A673 (cell line): ENCODE data around the gene SEC14L5. TPM values are rescaled to one million over a fixed set of nuclear protein-coding genes. Genes with fewer than 3 reads are reported as not detected.

Experiments used
- BruUV-seq: library from RNA; stranded (reverse); fragments of 400-500 nt; replicated peaks from 2 replicates; lab custom pipeline; 2021; lab: Mats Ljungman, UMichigan
- CTCF ChIA-PET: fragments of 300-600 bp; sonication (Branson Sonifier 250); formaldehyde crosslinking; loops from one replicate; lab custom pipeline; 2022; ENCODE audit warnings: antibody characterized with exemption; lab: Charles Lee
- POLR2A ChIA-PET: fragments of 300-600 bp; sonication (Branson Sonifier 250); formaldehyde crosslinking; loops from one replicate; lab custom pipeline; 2022; ENCODE audit warnings: antibody characterized with exemption; ENCODE audit not compliant: low non-redundant PET; lab: Charles Lee
- DNase-seq: peaks from one replicate; pipeline ENCODE4 v3.0.0-alpha.2; 2015; ENCODE audit warnings: low spot score
- H3K27ac ChIP-seq: fragments of 200-600 bp; sonication (generic); 2 replicates; pipeline ENCODE4 v1.5.1; 2016; ENCODE audit warnings: mixed run types, low read depth, mild to moderate bottlenecking, mixed read lengths, antibody characterized with exemption, low read length; ENCODE audit not compliant: poor library complexity, severe bottlenecking
- H3K27me3 ChIP-seq: fragments of 200-600 bp; sonication (generic); replicated peaks from 2 replicates; pipeline ENCODE4 v1.6.1; 2017; ENCODE audit warnings: mixed run types, low read depth, mild to moderate bottlenecking, mixed read lengths, antibody characterized with exemption, low read length; ENCODE audit not compliant: insufficient read depth, poor library complexity
- H3K36me3 ChIP-seq: fragments of 200-600 bp; sonication (generic); 2 replicates; pipeline ENCODE4 v1.6.1; 2016; ENCODE audit warnings: mixed run types, mild to moderate bottlenecking, mixed read lengths, antibody characterized with exemption, low read length; ENCODE audit not compliant: insufficient read depth, poor library complexity, severe bottlenecking
- H3K4me1 ChIP-seq: fragments of 200-600 bp; sonication (generic); 2 replicates; pipeline ENCODE4 v1.6.1; 2017; ENCODE audit warnings: mixed run types, mild to moderate bottlenecking, mixed read lengths, antibody characterized with exemption, low read length; ENCODE audit not compliant: insufficient read depth, poor library complexity, severe bottlenecking
- H3K4me3 ChIP-seq: fragments of 200-600 bp; sonication (generic); 2 replicates; pipeline ENCODE4 v1.5.1; 2016; ENCODE audit warnings: low read depth, mixed run types, mild to moderate bottlenecking, mixed read lengths, low read length; ENCODE audit not compliant: poor library complexity, severe bottlenecking
- H3K9me3 ChIP-seq: fragments of 200-600 bp; sonication (generic); 2 replicates; pipeline ENCODE4 v1.6.1; 2016; ENCODE audit warnings: mixed run types, low read depth, mild to moderate bottlenecking, mixed read lengths, antibody characterized with exemption, low read length; ENCODE audit not compliant: poor library complexity, severe bottlenecking
- CTCF ChIP-seq: fragments of 300-800, 200-600 bp; sonication (generic); conservative IDR thresholded peaks from 2 replicates; pipeline ENCODE4 v1.5.1; 2017; ENCODE audit warnings: low read depth, mild to moderate bottlenecking, antibody characterized with exemption, low read length, moderate library complexity, mixed read lengths
- EZH2 ChIP-seq: fragments of 200-600 bp; sonication (generic); IDR thresholded peaks from 2 replicates; pipeline ENCODE4 v1.6.1; 2017; ENCODE audit warnings: borderline replicate concordance, low read depth, mild to moderate bottlenecking, mixed read lengths, antibody characterized with exemption, low read length; ENCODE audit not compliant: poor library complexity, severe bottlenecking
- intact Hi-C: fragments of 100-400 bp; cut with micrococcal nuclease; formaldehyde crosslinking; loops from one replicate; pipeline ENCODE4 v1.10.0; 2022; ENCODE audit not compliant: unreplicated experiment
- total RNA-seq: library from RNA; stranded (reverse); gene quantifications from 2 replicates; pipeline ENCODE4 v1.2.3, GENCODE V29; 2021

The SEC14L5 gene
- total RNA-seq, 1 experiment from 2014 or later, result 0.04 TPM

- Histone ChIP-seq H3K4me3 (no peak overlapping the region), H3K27me3 (no peaks in the 10 kb centered on the region), H3K27ac (no peak overlapping the region), H3K4me1 (no peaks in the 10 kb centered on the region), H3K36me3 (no peaks in the 10 kb centered on the region), H3K9me3 (no peaks in the 10 kb centered on the region)
- DNase-seq, result no peak
- BruUV-seq, result no TSS peak
- intact Hi-C loops, result no loop called here
- ChIA-PET CTCF (no interaction called here), POLR2A (no interaction called here)
- TF ChIP-seq CTCF (no peak), EZH2 (no peak)
Observed at GRCh38 chr16:5002699-5003143, 44.6 kb downstream of the SEC14L5 start.

GRCh38 chr16:5003211-5003610, 45.1 kb downstream of the SEC14L5 start:
- ChIA-PET POLR2A (no interaction called here), CTCF (no interaction called here)
- BruUV-seq, result no TSS peak
- Histone ChIP-seq H3K4me3 (no peak overlapping the region), H3K36me3 (no peaks in the 10 kb centered on the region), H3K9me3 (no peaks in the 10 kb centered on the region), H3K27ac (no peak overlapping the region), H3K4me1 (no peaks in the 10 kb centered on the region), H3K27me3 (no peaks in the 10 kb centered on the region)
- TF ChIP-seq CTCF, result no peak
- no peak for TF ChIP-seq EZH2
- DNase-seq, result no peak
- intact Hi-C loops, result no loop called here

GRCh38 chr16:5003828-5004227, 45.7 kb downstream of the SEC14L5 start:
- BruUV-seq, result no TSS peak

More at GRCh38 chr16:5003828-5004227, 45.7 kb downstream of the SEC14L5 start:
- CTCF ChIA-PET, result no interaction called here
- peaks cover 4% of the 10 kb centered on the region for H3K27me3 ChIP-seq
- no peaks in the 10 kb centered on the region for H3K4me1 ChIP-seq
- intact Hi-C loops, result no loop called here
- no peak overlapping the region for H3K4me3 ChIP-seq
- no peaks in the 10 kb centered on the region for H3K9me3 ChIP-seq
- POLR2A ChIA-PET, result no interaction called here
- no peaks in the 10 kb centered on the region for H3K36me3 ChIP-seq
- TF ChIP-seq EZH2, result no peak
- no peak for TF ChIP-seq CTCF
- H3K27ac ChIP-seq, result no peak overlapping the region
- DNase-seq, result no peak
